ENCODE results near the gene GLB1L. TPM values are rescaled to one million over a fixed set of nuclear protein-coding genes. Genes with fewer than 3 reads are reported as not detected.

GLB1L gene
- total RNA-seq, 1 experiment from 2014 or later: 9.6 TPM

DNA sequence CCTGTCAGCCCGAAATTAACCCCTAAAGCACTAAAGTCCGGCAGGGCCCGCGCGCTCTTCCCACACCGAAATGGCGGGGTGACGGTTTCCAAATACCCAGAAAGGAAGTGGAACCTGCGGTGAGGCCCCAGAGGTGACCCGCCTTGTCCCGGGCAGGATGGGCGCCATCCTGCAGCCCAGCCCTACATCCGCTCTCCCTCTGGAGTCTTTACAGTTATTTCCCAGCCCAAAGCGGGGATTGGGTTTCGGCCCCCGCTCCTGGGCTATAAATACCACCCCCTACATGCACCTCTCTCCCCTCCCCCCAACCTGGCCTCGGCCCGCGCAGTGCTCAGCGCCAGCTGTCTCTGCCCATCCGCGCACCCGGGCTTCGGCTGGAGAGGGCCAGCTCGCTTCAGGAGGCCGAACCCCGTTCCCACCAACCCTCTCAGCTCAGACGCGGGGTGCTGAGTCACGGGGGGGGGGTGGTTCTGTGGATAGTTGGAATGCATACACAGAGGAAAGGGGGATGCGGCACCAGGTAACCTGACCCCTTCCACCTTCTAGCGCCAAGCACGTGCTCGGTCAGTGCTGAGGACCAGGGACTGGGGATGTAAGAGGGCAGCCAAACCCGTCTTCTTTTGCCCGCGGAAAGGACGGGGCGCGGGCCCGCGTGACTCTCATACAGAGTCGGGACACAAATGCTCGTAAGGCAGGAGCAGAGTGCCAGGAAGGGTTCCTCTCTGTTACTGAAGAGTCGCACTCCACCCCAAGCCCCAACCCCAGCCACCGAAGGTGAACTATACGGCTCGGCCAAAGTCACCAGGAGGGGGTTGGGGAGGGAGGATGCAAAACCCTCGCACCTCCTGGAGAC is 7.9 kb upstream of the GLB1L start, which contains the start of gene TUBA4B:
TUBA4B (plus strand) TSS at position 344 of the 853 bp plus-strand sequence; CDS start at position 509, 165 bp downstream.
- DNase-seq (ENCODE audit: low spot score): peak; percentile 61

DNA sequence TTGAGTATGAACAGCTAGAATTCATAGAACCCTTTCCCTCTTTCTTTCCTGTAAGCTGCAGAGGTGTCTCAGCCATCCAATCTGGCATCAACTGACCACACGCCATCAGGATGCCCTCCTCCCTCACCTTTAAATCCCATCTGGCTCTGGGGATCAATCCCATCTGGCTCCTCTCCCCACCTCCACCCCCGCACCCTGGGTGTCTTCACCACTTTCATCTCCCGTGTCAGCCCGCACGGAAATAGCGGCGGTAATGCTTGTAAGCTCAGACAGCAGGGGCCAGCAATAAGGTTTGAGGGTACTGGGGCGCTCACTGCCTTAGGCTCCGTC is 7.3 kb upstream of the GLB1L start:
- no peak for DNase-seq (ENCODE audit: low spot score)

DNA sequence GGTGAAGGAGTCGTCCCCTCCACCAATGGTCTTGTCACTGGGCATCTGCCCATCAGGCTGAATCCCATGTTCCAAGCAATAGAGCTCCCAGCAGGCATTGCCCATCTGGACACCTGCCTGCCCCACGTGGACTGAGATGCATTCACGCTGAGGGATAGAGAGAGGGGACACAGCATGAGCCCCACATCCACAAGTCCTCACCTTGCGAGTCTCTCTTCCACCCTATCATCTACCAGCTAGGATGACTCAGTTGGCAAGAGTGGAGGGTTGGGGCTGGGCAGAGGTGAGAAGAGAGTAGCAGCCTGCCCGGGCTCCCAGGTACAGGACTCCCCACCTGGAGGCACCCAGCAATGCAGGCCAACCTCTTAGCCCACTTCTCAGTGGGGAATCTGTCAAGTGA is 6.8 kb upstream of the GLB1L start:
- DNase-seq (ENCODE audit: low spot score): peak; percentile 23

DNA sequence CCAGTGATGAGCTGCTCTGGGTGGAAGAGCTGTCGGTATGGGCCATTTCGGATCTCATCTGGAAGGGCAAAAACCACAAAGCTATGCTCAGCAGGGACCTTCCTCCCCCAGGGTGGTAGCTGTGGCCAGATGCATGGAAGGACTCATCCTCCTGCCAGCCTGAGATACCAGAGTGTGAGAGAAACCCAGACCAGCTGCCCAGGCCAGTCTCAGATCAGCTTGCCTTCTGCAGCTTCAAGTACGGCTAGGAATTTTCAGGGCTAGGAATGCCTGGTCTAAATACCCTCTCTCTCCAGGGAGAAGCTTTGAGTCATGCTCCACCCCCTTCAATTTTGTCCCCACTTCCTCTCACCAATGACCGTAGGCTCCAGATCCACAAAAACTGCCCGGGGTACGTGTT is 6.4 kb upstream of the GLB1L start:
- DNase-seq (ENCODE audit: low spot score): peak; percentile 66

DNA sequence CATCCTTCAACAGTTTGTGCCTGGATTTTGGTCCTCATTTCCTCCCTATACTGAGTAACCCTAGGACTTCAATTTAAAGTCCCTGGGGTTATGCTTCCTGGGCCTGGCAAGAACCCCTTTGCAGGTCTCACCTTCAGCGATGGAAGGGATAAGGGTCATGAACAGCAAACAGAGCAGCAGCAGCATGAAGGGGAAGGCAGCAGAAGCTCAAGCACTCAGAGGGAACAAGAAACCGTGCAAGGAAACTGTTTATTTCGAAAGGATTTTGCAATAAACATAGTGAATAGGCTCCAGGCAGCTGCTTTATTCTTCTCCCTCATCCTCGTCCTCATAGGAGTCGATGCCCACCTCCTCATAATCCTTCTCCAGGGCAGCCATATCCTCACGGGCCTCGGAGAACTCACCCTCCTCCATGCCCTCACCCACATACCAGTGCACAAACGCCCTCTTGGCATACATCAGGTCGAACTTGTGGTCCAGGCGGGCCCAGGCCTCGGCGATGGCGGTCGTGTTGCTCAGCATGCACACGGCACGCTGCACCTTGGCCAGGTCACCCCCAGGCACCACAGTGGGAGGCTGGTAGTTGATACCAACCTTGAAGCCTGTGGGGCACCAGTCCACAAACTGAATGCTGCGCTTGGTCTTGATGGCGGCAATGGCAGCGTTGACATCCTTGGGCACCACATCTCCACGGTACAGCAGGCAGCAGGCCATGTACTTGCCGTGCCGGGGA is 5.0 kb upstream of the GLB1L start:
- DNase-seq (ENCODE audit: low spot score): no peak

DNA sequence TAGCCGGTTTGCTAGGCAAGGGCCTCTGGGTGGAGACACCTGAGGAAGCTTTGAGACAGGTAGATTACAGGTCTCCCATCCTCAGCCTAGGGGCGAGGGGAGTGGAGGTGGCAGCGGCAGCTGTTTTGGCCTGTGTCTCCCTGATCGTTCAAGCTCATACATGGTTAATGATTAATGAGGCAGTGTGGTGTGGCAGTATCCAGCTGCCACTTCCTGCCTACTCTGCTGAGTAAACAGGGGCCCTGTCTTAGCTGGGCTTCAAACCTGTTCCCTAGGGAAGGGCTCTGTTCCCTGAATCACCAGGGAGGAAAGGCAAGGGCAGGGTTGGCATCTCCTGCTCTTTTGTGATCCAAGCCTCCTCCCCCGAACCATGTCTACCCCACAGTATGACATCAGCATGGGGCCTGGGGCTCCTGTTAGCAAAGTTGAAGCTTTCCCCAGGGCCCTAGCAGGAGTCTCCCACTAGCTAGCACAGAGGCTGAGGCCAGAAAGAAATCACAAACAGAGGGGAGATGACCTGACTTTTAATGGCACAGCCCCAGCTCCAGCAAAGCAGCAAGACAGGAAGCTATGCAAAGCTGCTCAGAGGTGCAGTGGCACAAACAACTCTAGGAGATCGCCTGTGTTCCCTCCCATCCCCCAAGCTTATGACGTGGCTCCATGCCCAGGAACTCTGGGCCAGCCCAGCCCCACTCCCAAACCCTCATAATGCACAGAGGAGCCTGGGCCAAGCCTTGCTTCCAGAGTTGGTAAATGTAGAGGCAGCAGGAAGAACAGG is 4.1 kb upstream of the GLB1L start:
- DNase-seq (ENCODE audit: low spot score): peak; percentile 94

DNA sequence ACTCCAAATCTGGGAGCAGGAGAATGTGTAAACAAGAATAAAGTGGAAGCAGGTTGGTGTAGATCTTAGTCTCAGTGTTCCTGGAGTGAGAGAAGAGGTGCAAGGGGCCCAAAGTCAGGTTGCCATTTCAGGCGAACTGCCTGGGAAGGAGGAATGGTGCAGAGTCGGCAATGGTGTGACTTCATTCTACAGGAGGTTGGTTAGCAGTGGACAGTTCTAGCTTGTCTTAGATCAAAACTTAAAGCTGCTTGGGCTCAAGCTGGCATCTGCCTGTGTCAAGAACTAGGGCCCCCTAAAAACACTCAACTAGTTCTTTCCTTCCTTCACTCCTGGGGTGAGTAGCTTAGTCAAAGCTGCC is 3.6 kb upstream of the GLB1L start:
- DNase-seq (ENCODE audit: low spot score): no peak

DNA sequence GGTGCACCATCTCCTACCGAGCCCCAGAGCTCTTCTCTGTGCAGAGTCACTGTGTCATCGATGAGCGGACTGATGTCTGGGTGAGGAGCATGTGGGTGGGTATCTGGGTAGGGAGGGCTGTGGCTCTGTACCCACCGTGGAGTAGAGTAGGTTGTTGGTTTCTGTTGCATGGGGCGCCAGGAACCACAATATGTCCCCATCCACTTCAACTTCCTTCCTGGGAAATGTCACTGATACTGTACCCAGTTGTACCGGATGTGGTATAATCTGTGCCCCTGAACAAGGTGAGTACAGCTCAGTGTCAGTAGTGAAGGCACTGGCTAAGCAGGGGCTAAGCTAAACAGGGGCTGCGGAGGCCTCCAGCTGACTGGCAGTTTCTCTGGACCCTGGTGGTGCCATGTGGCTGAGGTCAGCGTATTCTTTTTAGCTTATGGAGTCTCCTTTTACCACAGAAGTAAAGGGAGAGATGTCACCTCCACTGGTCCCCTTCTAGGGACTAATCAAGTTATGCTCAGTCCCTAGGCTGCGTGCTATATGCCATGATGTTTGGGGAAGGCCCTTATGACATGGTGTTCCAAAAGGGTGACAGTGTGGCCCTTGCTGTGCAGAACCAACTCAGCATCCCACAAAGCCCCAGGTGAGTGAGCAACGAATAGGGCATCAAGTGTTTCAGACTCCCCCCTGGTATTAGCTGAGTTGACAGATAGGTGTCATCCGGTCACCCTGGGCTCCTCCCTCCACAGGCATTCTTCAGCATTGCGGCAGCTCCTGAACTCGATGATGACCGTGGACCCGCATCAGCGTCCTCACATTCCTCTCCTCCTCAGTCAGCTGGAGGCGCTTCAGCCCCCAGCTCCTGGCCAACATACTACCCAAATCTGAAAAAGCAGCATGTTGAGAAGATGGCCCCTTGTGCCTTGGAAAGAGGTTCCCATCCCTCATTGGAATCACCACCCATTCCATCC is 2.7 kb upstream of the GLB1L start:
- DNase-seq (ENCODE audit: low spot score): no peak

DNA sequence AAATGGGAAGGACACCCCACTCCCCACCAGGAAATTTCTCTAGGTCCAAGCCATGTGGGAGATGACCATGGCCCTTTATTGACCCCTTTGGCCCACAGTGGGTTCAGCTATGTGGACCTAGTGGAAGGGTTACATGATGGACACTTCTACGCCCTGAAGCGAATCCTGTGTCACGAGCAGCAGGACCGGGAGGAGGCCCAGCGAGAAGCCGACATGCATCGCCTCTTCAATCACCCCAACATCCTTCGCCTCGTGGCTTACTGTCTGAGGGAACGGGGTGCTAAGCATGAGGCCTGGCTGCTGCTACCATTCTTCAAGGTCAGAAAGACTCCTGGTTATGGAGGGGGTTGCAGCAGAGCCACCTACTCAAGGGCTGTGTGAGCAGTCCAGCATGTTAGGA is 1.3 kb upstream of the GLB1L start:
- no peak for DNase-seq (ENCODE audit: low spot score)

DNA sequence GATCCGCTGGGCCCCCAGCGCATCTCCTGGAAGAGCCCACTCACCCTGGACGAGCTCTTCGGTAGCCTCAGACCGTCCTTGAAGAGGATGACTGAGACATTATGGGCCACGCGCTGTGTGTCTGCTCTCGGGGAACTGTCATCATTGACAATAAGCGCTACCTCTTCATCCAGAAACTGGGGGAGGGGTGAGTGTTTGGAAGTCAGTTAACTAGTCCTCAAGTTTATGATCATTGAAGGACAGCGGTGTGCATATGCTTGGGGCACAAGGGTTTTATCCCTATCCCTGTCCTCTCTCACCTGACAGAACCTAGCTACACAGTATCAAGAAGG is 621 bp upstream of the GLB1L start:
- DNase-seq (ENCODE audit: low spot score): no peak

DNA sequence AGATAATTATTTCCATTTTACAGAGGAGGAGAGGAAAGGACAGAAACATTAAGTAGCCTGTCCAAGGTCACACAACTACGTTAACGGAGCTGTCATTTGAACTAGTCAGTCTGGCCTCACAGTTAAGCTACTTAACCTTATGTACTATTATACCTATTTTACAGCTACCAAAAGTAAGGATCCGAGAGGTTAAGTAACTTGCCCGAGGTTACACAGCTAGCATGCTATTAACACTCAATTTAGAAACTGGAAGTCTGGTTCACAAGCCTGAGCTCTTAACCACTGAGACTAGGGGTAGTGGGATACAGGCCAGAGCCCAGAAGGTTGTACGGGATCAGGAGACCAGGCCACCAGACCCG is 476 bp downstream of the GLB1L start:
- DNase-seq (ENCODE audit: low spot score): no peak

DNA sequence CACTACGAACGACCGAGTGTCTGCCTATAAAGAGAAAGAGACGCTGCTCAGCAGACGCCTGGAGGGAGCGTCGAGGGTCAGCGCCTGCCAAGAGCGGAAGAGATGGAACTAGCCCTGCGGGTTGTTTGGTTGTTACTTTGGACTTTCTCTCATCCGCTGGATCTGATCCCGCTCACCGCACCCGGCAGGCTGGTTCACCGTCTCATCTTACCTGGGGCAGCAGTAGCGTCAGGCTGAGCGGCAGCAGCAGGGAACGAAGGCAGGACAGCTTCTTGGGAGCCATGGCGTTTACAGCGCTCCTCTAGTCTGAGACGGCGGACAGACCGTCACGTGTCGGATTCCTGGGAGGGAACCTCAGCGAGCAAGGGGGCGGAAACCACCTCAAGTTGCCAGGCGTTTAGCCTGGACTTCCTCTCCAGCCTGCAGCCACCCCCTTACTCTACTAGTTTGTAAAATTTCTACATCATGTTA is 1.9 kb downstream of the GLB1L start:
- DNase-seq (ENCODE audit: low spot score): no peak

DNA sequence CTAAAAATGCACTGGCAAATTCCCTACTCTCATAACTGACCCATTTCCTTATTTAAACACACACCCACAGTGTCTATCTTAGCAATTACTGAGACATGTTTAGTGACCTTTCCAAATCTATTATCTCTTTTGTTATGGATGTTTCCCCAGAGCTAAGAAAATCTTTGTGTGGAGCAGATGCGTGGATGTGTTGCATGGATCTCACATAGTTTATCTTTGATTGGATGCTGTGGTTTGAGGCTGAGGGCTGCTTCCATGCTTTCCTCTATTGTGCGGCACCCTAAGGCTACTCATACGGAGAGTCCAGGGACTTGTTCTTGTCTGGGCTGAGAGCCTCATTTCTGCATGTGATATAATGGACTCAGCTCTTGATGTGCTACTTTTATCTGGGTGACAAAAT is 10.9 kb downstream of the GLB1L start:
- DNase-seq (ENCODE audit: low spot score): no peak

DNA sequence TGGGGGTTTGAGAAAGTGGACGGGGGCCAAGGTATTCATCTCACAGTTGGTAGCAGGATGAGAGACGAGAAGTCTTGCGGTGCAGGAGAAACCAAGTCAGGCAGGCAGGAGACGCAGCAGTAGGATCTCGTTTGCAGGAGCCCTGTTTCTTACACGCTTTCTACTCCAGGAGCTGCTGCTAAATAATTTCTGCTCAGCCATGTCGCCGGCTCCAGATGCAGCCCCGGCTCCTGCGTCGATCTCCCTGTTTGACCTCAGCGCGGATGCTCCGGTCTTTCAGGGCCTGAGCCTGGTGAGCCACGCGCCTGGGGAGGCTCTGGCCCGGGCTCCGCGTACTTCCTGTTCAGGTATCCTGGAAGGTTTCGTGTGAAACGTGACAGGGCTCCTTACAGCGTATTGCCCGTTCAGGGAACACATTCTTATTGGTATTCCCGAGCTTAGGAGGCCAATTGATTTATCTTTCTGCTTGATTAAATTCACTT is 15.1 kb downstream of the GLB1L start:
- peak; percentile 40 for DNase-seq (ENCODE audit: low spot score)

DNA sequence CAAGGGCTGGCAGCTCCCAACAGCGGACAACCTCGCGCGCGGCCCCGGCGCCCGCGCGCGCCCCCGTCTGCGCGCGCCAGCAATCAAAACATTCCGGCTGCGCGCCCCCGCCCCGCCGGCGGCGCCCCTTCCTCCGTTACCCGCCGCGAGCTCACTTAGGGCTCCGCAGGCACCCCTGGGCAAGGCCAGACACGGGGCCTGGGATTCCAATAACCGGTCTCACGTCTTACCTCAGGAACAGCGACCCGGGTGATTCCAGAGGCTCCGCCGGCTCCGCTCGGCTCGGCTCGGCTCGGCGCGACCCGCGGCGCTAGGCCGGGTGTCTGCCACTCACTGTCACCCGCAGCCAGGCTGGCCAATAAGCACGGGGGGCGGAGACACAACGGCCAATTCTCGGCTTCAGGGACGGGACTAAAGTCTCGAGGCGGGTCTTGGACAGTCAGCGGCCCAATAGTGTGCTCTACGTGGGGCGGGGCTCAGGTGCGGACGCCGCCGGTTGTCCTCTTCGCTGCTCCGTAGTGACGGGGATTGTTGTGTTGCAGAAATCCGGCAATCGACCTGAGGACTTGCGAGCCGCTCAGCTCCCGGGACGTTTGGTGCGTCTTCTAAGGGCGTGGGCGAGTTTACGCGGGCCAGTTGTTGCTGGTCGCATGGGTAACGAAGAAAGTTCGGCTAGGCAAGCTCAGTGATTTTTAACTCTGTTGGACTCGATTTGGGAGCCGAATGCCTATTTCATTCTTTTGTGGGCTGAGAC is 15.8 kb downstream of the GLB1L start, which contains the start of the genes ANKZF1 and ATG9A:
ANKZF1 (plus strand) TSS at position 502 of the 754 bp plus-strand sequence. CDS start 452 bp downstream, outside the sequence.
ATG9A (minus strand) TSS at position 332 of the 754 bp plus-strand sequence. CDS start 1,612 bp downstream, outside the sequence.
- peak; percentile 98 for DNase-seq (ENCODE audit: low spot score)

DNA sequence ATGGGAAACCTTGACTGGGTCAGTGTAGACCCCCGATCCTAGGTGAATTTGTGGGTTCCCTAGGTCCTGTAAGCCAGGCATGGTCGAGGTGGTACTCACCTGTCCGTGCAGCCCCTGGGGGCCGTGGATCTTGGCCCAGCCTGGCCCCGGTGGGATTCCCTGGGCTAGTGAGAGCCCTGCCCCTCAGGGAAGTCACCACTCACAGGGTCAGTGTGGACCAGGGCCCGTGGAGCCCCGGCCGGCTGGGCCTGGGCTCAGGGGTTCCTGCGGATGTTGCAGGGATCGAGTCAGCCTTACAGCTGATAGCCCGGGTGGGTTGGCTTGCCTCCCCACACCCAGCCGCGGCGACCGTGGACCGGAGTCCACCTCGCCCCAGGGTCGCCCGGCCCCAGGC is 16.3 kb downstream of the GLB1L start:
- DNase-seq (ENCODE audit: low spot score): no peak

DNA sequence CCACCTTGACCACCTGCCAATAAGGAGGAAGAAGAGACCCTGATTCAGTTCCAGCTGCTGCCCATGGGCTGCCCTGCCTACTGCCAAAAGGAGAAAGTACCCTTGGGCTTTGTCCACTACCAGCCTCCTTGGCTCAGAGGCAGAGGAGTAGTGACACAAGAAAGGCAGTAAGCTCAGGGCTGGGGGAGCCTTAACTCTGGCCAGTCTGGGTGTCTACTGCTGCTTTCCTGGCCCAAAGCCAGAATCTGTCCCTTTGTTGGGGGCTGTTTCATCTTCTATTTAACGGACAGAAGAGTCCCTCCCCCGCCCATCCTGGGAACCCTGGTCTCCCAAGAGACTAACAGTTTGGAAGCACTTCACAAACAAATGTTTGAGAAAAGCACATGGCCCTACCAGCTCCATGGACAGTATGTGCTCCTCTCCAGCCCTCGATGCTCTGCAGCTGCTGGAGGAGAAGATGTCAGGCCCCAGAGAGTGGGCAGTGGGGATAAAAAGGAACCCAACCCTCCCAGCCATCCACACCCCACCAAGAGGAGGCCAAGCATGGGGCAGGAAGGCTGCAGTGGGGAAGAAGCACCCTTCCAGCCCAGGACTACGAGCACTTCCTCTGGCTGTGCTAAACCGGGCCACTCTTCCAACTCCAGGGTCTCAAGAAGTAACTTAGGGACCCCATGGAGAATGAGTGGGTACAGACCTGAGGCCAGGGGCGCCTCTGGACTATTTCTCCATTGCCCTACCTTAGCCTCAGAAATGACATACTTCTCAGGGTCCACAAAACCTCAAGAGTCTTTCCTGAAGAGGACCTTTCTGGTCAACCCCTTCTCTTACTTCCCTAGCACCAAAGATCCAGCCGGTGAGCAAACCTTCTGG is 17.0 kb downstream of the GLB1L start:
- no peak for DNase-seq (ENCODE audit: low spot score)

DNA sequence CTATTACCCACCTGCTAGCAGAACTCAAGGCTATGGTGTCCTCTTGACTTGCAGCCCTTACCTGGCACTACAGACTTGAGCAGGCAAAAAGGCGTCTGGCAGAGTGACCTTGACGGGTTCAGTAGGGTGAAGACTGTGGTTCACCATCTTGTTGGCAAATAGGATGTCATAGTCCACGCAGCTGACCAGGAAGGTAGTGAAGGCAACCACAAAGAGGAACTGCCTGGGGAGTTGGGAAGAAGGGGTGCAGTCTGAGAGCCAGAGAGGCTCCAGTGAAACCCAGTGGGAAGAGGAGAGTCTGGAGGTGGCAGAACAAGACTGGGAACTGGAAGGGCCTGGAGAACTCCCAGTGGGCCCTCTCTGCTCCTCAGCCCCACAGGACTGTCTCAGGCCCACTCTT is 19.9 kb downstream of the GLB1L start:
- no peak for DNase-seq (ENCODE audit: low spot score)

All from A172 (cell line).